ENCODE results near the gene CYB5B.

DNA sequence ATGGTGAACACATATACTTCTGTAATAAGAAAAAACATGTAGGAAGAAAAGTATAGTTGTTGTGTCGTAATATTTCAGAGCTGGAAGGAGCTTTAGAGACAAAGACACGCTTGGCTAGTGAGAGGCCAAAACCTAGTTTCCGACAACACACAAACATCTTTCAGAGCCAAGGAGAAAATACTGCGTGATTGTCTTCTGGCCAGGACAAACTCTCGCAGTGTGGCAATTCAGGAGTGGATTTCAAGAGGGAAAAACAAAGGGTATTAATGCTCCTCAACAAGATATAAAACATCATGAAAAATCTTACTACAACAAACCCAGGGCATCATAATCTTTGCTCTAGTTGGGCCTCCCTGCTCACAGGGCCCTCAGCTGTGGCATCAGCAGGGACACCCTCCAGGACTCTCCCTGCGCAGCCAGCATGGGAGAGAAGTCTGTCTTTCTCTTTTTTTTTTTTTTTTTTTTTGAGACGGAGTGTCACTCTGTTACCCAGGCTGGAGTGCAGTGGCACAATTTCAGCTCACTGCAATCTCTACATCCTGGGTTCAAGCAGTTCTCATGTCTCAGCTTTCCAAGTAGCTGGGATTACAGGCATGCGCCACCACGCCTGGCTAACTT, 66.4 kb downstream of the CYB5B start:
- TF ChIP-seq CTCF (IDR thresholded peaks at IDR 0.05; ENCODE audit: extremely low read depth in 1 of 2, insufficient read depth in 1 of 2, low read depth in 1 of 2, low read length in 2 of 2) (no peak), POLR2AphosphoS5 (IDR thresholded peaks at IDR 0.05; ENCODE audit: insufficient read depth, low read depth, low read length) (no peak), POLR2A (IDR thresholded peaks at IDR 0.05; ENCODE audit: low read depth, low read length) (no peak), JUN (IDR thresholded peaks at IDR 0.05; ENCODE audit: borderline replicate concordance, insufficient read depth, insufficient read length, low read depth) (no peak), EZH2 (IDR thresholded peaks at IDR 0.05; ENCODE audit: borderline replicate concordance, low read depth, low read length, severe bottlenecking) (no peak), MYC (IDR thresholded peaks at IDR 0.05; ENCODE audit: low read depth, low read length) (no peak), GATA2 (IDR thresholded peaks at IDR 0.05; ENCODE audit: insufficient read depth, insufficient read length, low read depth, low read length) (no peak)
- TF ChIP-seq, protein P1, sequence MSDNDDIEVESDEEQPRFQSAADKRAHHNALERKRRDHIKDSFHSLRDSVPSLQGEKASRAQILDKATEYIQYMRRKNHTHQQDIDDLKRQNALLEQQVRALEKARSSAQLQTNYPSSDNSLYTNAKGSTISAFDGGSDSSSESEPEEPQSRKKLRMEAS (IDR thresholded peaks at IDR 0.05; ENCODE audit: insufficient read depth, insufficient read length): no peak

Measured in endothelial cell of umbilical vein (primary cell).